Subcutaneous abdominal adipose tissue (tissue), 5 donors: ENCODE results near the gene C3orf22.

Source experiments
- H3K27ac ChIP-seq: one replicate; pipeline ENCODE4 v1.7.0; 2013; ENCODE audit warnings: low read depth, mild to moderate bottlenecking, inconsistent platforms, low read length, moderate library complexity
- H3K27me3 ChIP-seq, 5 donors: one replicate each; pipeline ENCODE4 v1.7.0; 2013; ENCODE audit warnings: low read length in 5 of 5, inconsistent platforms in 1 of 5; ENCODE audit not compliant: control insufficient read depth in 5 of 5, insufficient read depth in 4 of 5
- H3K36me3 ChIP-seq, 5 donors: one replicate each; pipeline ENCODE4 v1.7.0; 2013; ENCODE audit warnings: low read length in 5 of 5; ENCODE audit not compliant: control insufficient read depth in 5 of 5, insufficient read depth in 5 of 5
- H3K4me1 ChIP-seq, 5 donors: one replicate each; pipeline ENCODE4 v1.7.0; 2013; ENCODE audit warnings: low read length in 5 of 5, mild to moderate bottlenecking in 3 of 5, moderate library complexity in 1 of 5; ENCODE audit not compliant: control insufficient read depth in 5 of 5, insufficient read depth in 5 of 5
- H3K4me3 ChIP-seq, 5 donors: one replicate each; pipeline ENCODE4 v1.7.0; 2013; ENCODE audit warnings: low read length in 5 of 5, low read depth in 1 of 5
- H3K9ac ChIP-seq, 5 donors: one replicate each; pipeline ENCODE4 v1.7.0; 2013; ENCODE audit warnings: low read length in 5 of 5, mild to moderate bottlenecking in 4 of 5, moderate library complexity in 3 of 5
- H3K9me3 ChIP-seq, 5 donors: one replicate each; pipeline ENCODE4 v1.7.0; 2013; ENCODE audit warnings: low read length in 5 of 5; ENCODE audit not compliant: control insufficient read depth in 5 of 5
- donor health status: healthy.
- donor health status: healthy.
- donor health status: healthy.
- donor health status: healthy.
- donor health status: healthy.

Gene C3orf22

GRCh38 chr3:126501736-126502135 is 57.0 kb downstream of the C3orf22 start:
- Histone ChIP-seq H3K36me3 (no peaks in the 10 kb centered on the region), H3K9ac (no peak overlapping the region), H3K4me1 (peaks cover 0 to 3% (median 0%) of the 10 kb centered on the region in 5 donors)

GRCh38 chr3:126501054-126501453 is 57.7 kb downstream of the C3orf22 start:
- no peak overlapping the region for H3K27ac ChIP-seq
- H3K4me1 ChIP-seq, result peaks cover 0 to 3% (median 0%) of the 10 kb centered on the region in 5 donors
- no peaks in the 10 kb centered on the region for H3K36me3 ChIP-seq
- peaks cover 0 to 14% (median 7%) of the 10 kb centered on the region in 5 donors for H3K27me3 ChIP-seq
- H3K9me3 ChIP-seq, result no peaks in the 10 kb centered on the region
- H3K9ac ChIP-seq, result no peak overlapping the region
- H3K4me3 ChIP-seq, result no peak overlapping the region

More at GRCh38 chr3:126501736-126502135, 57.0 kb downstream of the C3orf22 start:
- H3K27me3 ChIP-seq, result peaks cover 0 to 14% (median 7%) of the 10 kb centered on the region in 5 donors
- no peak overlapping the region for H3K4me3 ChIP-seq
- no peak overlapping the region for H3K27ac ChIP-seq
- no peaks in the 10 kb centered on the region for H3K9me3 ChIP-seq

- peaks cover 0 to 9% (median 7%) of the 10 kb centered on the region in 5 donors for H3K27me3 ChIP-seq
- no peak overlapping the region for H3K9ac ChIP-seq
- H3K36me3 ChIP-seq, result no peaks in the 10 kb centered on the region
- H3K9me3 ChIP-seq, result no peaks in the 10 kb centered on the region
- H3K4me3 ChIP-seq, result no peak overlapping the region
- peaks cover 0 to 3% (median 0%) of the 10 kb centered on the region in 5 donors for H3K4me1 ChIP-seq
- no peak overlapping the region for H3K27ac ChIP-seq
These were observed 58.7 kb downstream of the C3orf22 start for GRCh38 chr3:126500016-126500415.
